GM20000 (cell line): ENCODE data around the gene HCRT.
"Not testable (repeated sequence)": the region's sequence is repeated elsewhere in the genome, so short reads cannot be mapped to it uniquely, and the experiment has no call there.

Experiments used
- DNase-seq: peaks from one replicate; pipeline ENCODE4 v3.0.0; 2012; ENCODE audit warnings: low spot score
- CTCF ChIP-seq: IDR thresholded peaks from 2 replicates; pipeline ENCODE4 v1.5.1; 2012; ENCODE audit warnings: mild to moderate bottlenecking, control low read depth; ENCODE audit errors: extremely low read depth, missing control alignments

HCRT gene

DNA sequence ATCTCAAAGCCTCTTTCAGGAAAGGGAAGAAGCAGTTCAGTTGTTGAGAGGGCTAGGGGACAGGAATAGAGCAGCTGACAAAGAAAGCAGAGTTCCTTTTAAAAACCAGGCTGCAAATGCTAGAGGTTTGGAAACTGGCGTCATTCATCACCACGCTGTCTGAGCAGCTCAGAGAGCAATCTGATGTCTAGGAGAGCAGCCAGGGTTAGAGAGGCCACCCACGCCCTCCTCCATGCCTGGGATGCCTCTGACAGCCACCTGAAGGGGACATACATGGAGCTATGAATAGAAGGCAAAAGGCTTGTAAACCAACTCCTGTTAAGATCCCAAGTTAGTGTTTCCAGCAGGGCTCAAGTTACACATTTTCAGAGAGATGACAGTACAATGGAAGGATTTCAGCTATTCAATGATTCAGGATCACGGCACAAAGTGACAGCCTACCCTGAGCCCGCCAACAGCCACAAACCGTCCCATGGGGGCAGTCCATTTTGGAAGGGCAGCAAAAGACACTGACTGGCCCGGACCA lies 42.8 kb downstream of the HCRT start:
- TF ChIP-seq CTCF = no peak
- no peak for DNase-seq

GRCh38 chr17:42141382-42141781 lies 43.9 kb downstream of the HCRT start:
- TF ChIP-seq CTCF = no peak
- no peak for DNase-seq

DNA sequence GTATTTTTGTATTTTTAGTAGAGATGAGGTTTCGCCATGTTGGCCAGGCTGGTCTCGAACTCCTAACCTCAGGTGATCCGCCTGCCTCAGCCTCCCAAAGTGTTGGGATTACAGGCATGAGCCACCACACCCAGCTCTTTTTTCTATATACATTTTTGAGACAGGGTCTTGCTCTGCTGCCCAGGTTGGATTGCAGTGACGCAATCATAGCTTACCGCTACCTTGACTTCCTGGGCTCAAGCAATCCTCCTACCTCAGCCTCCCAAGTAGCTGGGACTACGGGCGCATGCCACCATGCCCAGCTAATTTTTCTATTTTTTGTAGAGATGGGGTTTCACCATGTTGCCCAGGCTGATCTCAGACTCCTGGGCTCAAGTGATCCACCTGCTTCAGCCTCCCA lies 44.6 kb downstream of the HCRT start:
- not testable (repeated sequence) for DNase-seq

GRCh38 chr17:42138749-42139492 lies 46.3 kb downstream of the HCRT start:
- no peak for DNase-seq
- TF ChIP-seq CTCF = no peak

DNA sequence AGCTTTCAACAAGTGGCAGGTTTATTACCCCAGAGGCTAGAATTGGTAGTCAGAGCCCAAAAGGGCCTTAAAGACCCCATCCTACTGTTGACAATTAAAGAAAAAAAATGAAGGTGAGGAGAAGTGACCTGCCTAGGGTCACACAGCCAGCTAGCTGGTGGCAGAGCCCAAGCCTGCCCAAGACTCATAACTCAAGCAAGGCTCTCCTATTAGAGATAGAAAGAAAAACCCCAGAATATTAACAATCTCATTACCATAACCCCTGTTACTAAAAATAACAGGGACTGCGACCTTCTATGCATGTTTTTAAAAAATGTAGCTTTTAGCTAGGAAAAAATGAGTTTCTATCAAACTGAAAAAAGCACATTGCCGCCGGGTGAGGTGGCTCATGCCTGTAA lies 48.6 kb downstream of the HCRT start:
- DNase-seq = no peak
- TF ChIP-seq CTCF = no peak

DNA sequence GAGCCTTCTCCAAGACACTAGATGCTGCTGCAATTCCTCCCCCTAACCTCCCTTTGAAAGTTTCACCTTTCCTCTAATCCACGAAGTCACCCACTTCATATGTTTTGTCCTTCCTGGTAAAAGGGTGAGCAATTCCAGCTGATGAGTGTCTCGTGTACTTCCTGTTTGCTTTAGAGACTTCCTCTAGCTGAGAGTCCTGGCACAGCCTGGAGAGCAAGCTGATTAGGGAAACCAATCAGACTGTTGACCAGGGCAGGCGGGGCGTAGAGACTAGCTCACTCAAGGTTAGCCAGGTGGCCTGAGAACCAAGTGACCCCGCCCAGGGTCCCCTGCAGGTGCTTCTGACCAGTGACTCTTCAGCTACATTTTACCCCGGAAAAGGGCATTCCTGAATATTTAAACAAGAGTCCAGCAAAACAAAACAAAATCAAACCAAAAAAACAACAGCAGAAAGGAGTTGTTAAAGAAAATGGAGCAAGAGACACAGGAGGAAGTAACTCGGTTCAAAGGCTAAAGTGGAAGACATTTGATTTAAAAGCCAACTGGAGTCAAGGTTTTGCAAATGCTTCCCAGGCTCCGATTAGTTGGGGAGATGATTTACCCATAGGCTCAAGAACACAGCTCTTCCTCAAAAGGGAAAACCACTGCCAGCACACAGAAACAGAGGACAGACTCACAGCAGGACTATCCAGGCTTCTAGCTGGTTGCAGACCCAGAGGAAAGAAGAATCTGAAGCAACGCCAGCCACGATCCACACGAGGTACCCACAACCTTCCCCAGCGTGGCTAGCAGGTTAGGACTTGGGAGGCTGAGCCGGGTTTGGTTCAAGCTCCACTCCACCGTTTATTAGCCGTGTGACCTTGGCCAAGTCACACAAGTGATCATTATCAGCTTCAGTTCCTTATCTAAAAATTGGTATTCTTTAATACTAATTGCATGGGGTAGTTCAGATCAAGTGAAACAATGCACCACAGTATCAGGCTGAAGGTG lies 49.3 kb downstream of the HCRT start:
- no peak for DNase-seq

DNA sequence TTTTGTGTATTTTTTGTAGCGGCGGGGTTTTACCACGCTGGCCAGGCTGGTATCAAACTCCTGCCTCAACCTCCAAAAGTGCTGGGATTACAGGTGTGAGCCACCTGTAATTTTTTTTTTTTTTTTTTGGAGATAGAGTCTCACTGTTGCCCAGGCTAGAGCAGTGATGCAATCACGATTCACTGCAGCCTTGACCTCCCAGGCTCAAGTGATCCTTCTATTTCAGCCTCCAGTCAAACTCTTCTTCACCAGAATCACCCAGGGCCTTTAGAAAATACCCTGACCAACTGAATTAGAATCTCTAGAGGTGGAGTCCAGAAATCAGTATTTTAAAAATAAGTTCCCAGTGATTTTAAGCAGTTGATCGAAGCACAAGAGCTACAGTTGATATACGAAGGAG lies 50.1 kb downstream of the HCRT start:
- TF ChIP-seq CTCF = no peak
- no peak for DNase-seq

More for the DNA sequence above, 49.3 kb downstream of the HCRT start:
- no peak for TF ChIP-seq CTCF
